T-helper 1 cell treated with Interleukin-12 subunit alpha and Interleukin-12 subunit beta and Interleukin-4 antibody, amounts not matched to agents 30 μg/mL and 1 μg/mL, for 36 hours (primary cell): ENCODE measurements around the gene CACNB4.
"Not testable (repeated sequence)": the region's sequence is repeated elsewhere in the genome, so short reads cannot be mapped to it uniquely, and the experiment has no call there.

ENCODE experiments used
- H3K27ac Mint-ChIP-seq: one replicate; pipeline ENCODE4 v1.8.0; 2021; ENCODE audit warnings: mild to moderate bottlenecking, mixed read lengths
- H3K27me3 Mint-ChIP-seq: one replicate; pipeline ENCODE4 v1.8.0; 2021; ENCODE audit warnings: low read depth, mixed read lengths
- H3K36me3 Mint-ChIP-seq: one replicate; pipeline ENCODE4 v1.8.0; 2021; ENCODE audit warnings: low read depth, mixed read lengths
- H3K4me1 Mint-ChIP-seq: one replicate; pipeline ENCODE4 v1.8.0; 2021; ENCODE audit warnings: low read depth, mixed read lengths
- H3K4me3 Mint-ChIP-seq: one replicate; pipeline ENCODE4 v1.8.0; 2021; ENCODE audit warnings: mild to moderate bottlenecking, moderate library complexity, mixed read lengths
- H3K9me3 Mint-ChIP-seq: one replicate; pipeline ENCODE4 v1.8.0; 2021; ENCODE audit warnings: mixed read lengths

CACNB4 gene

GRCh38 chr2:151904021-151904420 lies 194.8 kb downstream of the CACNB4 start:
- H3K4me1 Mint-ChIP-seq: no peaks in the 10 kb centered on the region
- no peak overlapping the region for H3K27ac Mint-ChIP-seq
- peaks cover 6% of the 10 kb centered on the region for H3K27me3 Mint-ChIP-seq
- no peaks in the 10 kb centered on the region for H3K36me3 Mint-ChIP-seq
- H3K4me3 Mint-ChIP-seq: no peak overlapping the region
- H3K9me3 Mint-ChIP-seq: no peaks in the 10 kb centered on the region

- Mint-ChIP-seq H3K9me3 (no peaks in the 10 kb centered on the region), H3K27me3 (peaks cover 5% of the 10 kb centered on the region), H3K36me3 (no peaks in the 10 kb centered on the region), H3K4me1 (no peaks in the 10 kb centered on the region), H3K27ac (no peak overlapping the region), H3K4me3 (no peak overlapping the region)
These were observed 196.0 kb downstream of the CACNB4 start for GRCh38 chr2:151902829-151903228.

- no peak overlapping the region for H3K4me3 Mint-ChIP-seq
- H3K9me3 Mint-ChIP-seq: no peaks in the 10 kb centered on the region
- no peaks in the 10 kb centered on the region for H3K4me1 Mint-ChIP-seq
- no peak overlapping the region for H3K27ac Mint-ChIP-seq
- H3K36me3 Mint-ChIP-seq: no peaks in the 10 kb centered on the region
- peaks cover 3% of the 10 kb centered on the region for H3K27me3 Mint-ChIP-seq
These were observed 198.5 kb downstream of the CACNB4 start for GRCh38 chr2:151900331-151900730.

GRCh38 chr2:151899156-151899555 lies 199.7 kb downstream of the CACNB4 start:
- Mint-ChIP-seq H3K4me1 (no peaks in the 10 kb centered on the region), H3K4me3 (no peak overlapping the region), H3K27ac (no peak overlapping the region), H3K27me3 (peaks cover 3% of the 10 kb centered on the region), H3K36me3 (no peaks in the 10 kb centered on the region), H3K9me3 (peaks cover 5% of the 10 kb centered on the region)

GRCh38 chr2:151891566-151892194 lies 207.2 kb downstream of the CACNB4 start:
- H3K4me1 Mint-ChIP-seq: no peaks in the 10 kb centered on the region
- H3K27ac Mint-ChIP-seq: no peak overlapping the region
- H3K36me3 Mint-ChIP-seq: no peaks in the 10 kb centered on the region
- no peak overlapping the region for H3K4me3 Mint-ChIP-seq
- H3K27me3 Mint-ChIP-seq: no peaks in the 10 kb centered on the region
- H3K9me3 Mint-ChIP-seq: peaks cover 5% of the 10 kb centered on the region

- no peak overlapping the region for H3K4me3 Mint-ChIP-seq
- no peaks in the 10 kb centered on the region for H3K36me3 Mint-ChIP-seq
- H3K4me1 Mint-ChIP-seq: no peaks in the 10 kb centered on the region
- no peak overlapping the region for H3K27ac Mint-ChIP-seq
- H3K9me3 Mint-ChIP-seq: no peaks in the 10 kb centered on the region
- no peaks in the 10 kb centered on the region for H3K27me3 Mint-ChIP-seq
These were observed 211.7 kb downstream of the CACNB4 start for GRCh38 chr2:151887164-151887563.

GRCh38 chr2:151886241-151886640 lies 212.6 kb downstream of the CACNB4 start:
- Mint-ChIP-seq H3K27me3 (no peaks in the 10 kb centered on the region), H3K9me3 (no peaks in the 10 kb centered on the region), H3K4me1 (no peaks in the 10 kb centered on the region), H3K27ac (no peak overlapping the region), H3K36me3 (no peaks in the 10 kb centered on the region), H3K4me3 (no peak overlapping the region)

GRCh38 chr2:151882786-151883445 lies 215.9 kb downstream of the CACNB4 start:
- Mint-ChIP-seq H3K9me3 (no peaks in the 10 kb centered on the region), H3K27me3 (no peaks in the 10 kb centered on the region), H3K27ac (no peak overlapping the region), H3K4me1 (peaks cover 1% of the 10 kb centered on the region), H3K36me3 (no peaks in the 10 kb centered on the region), H3K4me3 (no peak overlapping the region)

GRCh38 chr2:151881342-151881741 lies 217.5 kb downstream of the CACNB4 start:
- no peaks in the 10 kb centered on the region for H3K27me3 Mint-ChIP-seq
- H3K36me3 Mint-ChIP-seq: no peaks in the 10 kb centered on the region
- no peaks in the 10 kb centered on the region for H3K9me3 Mint-ChIP-seq
- no peak overlapping the region for H3K4me3 Mint-ChIP-seq
- no peak overlapping the region for H3K27ac Mint-ChIP-seq
- H3K4me1 Mint-ChIP-seq: peaks cover 1% of the 10 kb centered on the region

- Mint-ChIP-seq H3K4me1 (peaks cover 1% of the 10 kb centered on the region), H3K4me3 (no peak overlapping the region), H3K9me3 (no peaks in the 10 kb centered on the region), H3K27me3 (no peaks in the 10 kb centered on the region), H3K36me3 (no peaks in the 10 kb centered on the region), H3K27ac (no peak overlapping the region)
These were observed 218.3 kb downstream of the CACNB4 start for GRCh38 chr2:151880586-151880985.

- Mint-ChIP-seq H3K36me3 (no peaks in the 10 kb centered on the region), H3K4me3 (no peak overlapping the region), H3K4me1 (peaks cover 1% of the 10 kb centered on the region), H3K27me3 (peaks cover 2% of the 10 kb centered on the region), H3K27ac (no peak overlapping the region), H3K9me3 (no peaks in the 10 kb centered on the region)
These were observed 219.9 kb downstream of the CACNB4 start for GRCh38 chr2:151878655-151879563.

GRCh38 chr2:151878204-151878603 lies 220.6 kb downstream of the CACNB4 start:
- H3K4me1 Mint-ChIP-seq: peaks cover 1% of the 10 kb centered on the region
- no peak overlapping the region for H3K4me3 Mint-ChIP-seq
- no peak overlapping the region for H3K27ac Mint-ChIP-seq
- peaks cover 8% of the 10 kb centered on the region for H3K27me3 Mint-ChIP-seq
- no peaks in the 10 kb centered on the region for H3K36me3 Mint-ChIP-seq
- no peaks in the 10 kb centered on the region for H3K9me3 Mint-ChIP-seq

GRCh38 chr2:151875631-151876030 lies 223.2 kb downstream of the CACNB4 start:
- not testable (repeated sequence) for H3K4me1 Mint-ChIP-seq, H3K27me3 Mint-ChIP-seq, H3K4me3 Mint-ChIP-seq, H3K36me3 Mint-ChIP-seq, H3K27ac Mint-ChIP-seq, H3K9me3 Mint-ChIP-seq

GRCh38 chr2:151872463-151872862 lies 226.4 kb downstream of the CACNB4 start:
- H3K9me3 Mint-ChIP-seq: no peaks in the 10 kb centered on the region

GRCh38 chr2:151869291-151869690 lies 229.6 kb downstream of the CACNB4 start:
- H3K4me3 Mint-ChIP-seq: no peak overlapping the region
- no peaks in the 10 kb centered on the region for H3K36me3 Mint-ChIP-seq

More at GRCh38 chr2:151872463-151872862, 226.4 kb downstream of the CACNB4 start:
- peaks cover 21% of the 10 kb centered on the region for H3K27me3 Mint-ChIP-seq
- H3K27ac Mint-ChIP-seq: no peak overlapping the region
- no peak overlapping the region for H3K4me3 Mint-ChIP-seq
- no peaks in the 10 kb centered on the region for H3K36me3 Mint-ChIP-seq
- no peaks in the 10 kb centered on the region for H3K4me1 Mint-ChIP-seq

More at GRCh38 chr2:151869291-151869690, 229.6 kb downstream of the CACNB4 start:
- peaks cover 30% of the 10 kb centered on the region for H3K27me3 Mint-ChIP-seq
- no peaks in the 10 kb centered on the region for H3K4me1 Mint-ChIP-seq
- no peaks in the 10 kb centered on the region for H3K9me3 Mint-ChIP-seq
- H3K27ac Mint-ChIP-seq: no peak overlapping the region
